HepG2 (cell line): ENCODE data around the gene PRDX5. TPM values are rescaled to one million over a fixed set of nuclear protein-coding genes. Genes with fewer than 3 reads are reported as not detected.
A peak's percentile ranks its signal among the peaks of the same experiment; 100 is the strongest.

Experiments used
- ATF6 ChIP-seq: sonication (generic); formaldehyde crosslinking; conservative IDR thresholded peaks from 2 replicates; pipeline ENCODE4 v1.4.0; 2020; ENCODE audit warnings: missing genetic modification reagents
- DNMT1 ChIP-seq: sonication (generic); formaldehyde crosslinking; IDR thresholded peaks from 2 replicates; pipeline ENCODE4 v1.5.1; 2020; ENCODE audit warnings: mild to moderate bottlenecking, missing genetic modification reagents
- FOXP1 ChIP-seq, 2 experiments: fragments of 450-650 bp in 1 of 2; IDR thresholded peaks; 2 replicates each; pipeline ENCODE4 v1.6.1; 2017 to 2018; ENCODE audit warnings: antibody characterized with exemption in 1 of 2
- GTF2F1 ChIP-seq: fragments of 150-350 bp; IDR thresholded peaks from 2 replicates; pipeline ENCODE4 v1.6.1; 2014; ENCODE audit warnings: low read length
- HNF1A ChIP-seq, 2 experiments: sonication (generic) in 1 of 2; formaldehyde crosslinking in 1 of 2; IDR thresholded peaks; 2 replicates each; pipeline versions ENCODE4 v1.4.0 to v1.6.1; 2016 to 2020; ENCODE audit warnings: borderline replicate concordance in 1 of 2, low read depth in 1 of 2, mild to moderate bottlenecking in 1 of 2, missing genetic modification reagents in 1 of 2
- HOXD1 ChIP-seq: sonication (generic); formaldehyde crosslinking; IDR thresholded peaks from 2 replicates; pipeline ENCODE4 v1.5.0; 2020; ENCODE audit warnings: missing genetic modification reagents
- KLF12 ChIP-seq: sonication (generic); formaldehyde crosslinking; IDR thresholded peaks from 2 replicates; pipeline ENCODE4 v1.4.0; 2020; ENCODE audit warnings: missing genetic modification reagents, borderline replicate concordance
- NFIB ChIP-seq: sonication (generic); formaldehyde crosslinking; IDR thresholded peaks from 2 replicates; pipeline ENCODE4 v1.9.0; 2021; ENCODE audit warnings: missing genetic modification reagents, mild to moderate bottlenecking, borderline replicate concordance
- NR2F1 ChIP-seq, 2 experiments: fragments of 450-650 bp in 1 of 2; formaldehyde crosslinking in 1 of 2; IDR thresholded peaks; 2 replicates each; pipeline versions ENCODE4 v1.5.0 to v1.6.1; 2016 to 2020; ENCODE audit warnings: mild to moderate bottlenecking in 1 of 2, missing compliant biosample characterization in 1 of 2, missing genetic modification reagents in 1 of 2, moderate library complexity in 1 of 2
- PHF20 ChIP-seq: sonication (generic); formaldehyde crosslinking; IDR thresholded peaks from 2 replicates; pipeline ENCODE4 v1.5.0; 2020; ENCODE audit warnings: mild to moderate bottlenecking, missing genetic modification reagents
- RCOR2 ChIP-seq: IDR thresholded peaks from 2 replicates; pipeline ENCODE4 v1.6.1; 2016; ENCODE audit warnings: missing biosample characterization, missing genetic modification reagents
- RXRB ChIP-seq: IDR thresholded peaks from 2 replicates; pipeline ENCODE4 v1.6.1; 2016; ENCODE audit warnings: borderline replicate concordance, missing genetic modification reagents, missing compliant biosample characterization
- SAFB2 ChIP-seq: sonication (generic); formaldehyde crosslinking; IDR thresholded peaks from 2 replicates; pipeline ENCODE4 v1.5.1; 2020; ENCODE audit warnings: missing genetic modification reagents, low read depth, mild to moderate bottlenecking, borderline replicate concordance
- SP4 ChIP-seq: sonication (generic); formaldehyde crosslinking; IDR thresholded peaks from 2 replicates; pipeline ENCODE4 v1.8.1; 2023; ENCODE audit warnings: mild to moderate bottlenecking, missing genetic modification reagents
- STAG1 ChIP-seq: sonication (generic); formaldehyde crosslinking; IDR thresholded peaks from 2 replicates; pipeline ENCODE4 v1.4.0; 2020; ENCODE audit warnings: missing genetic modification reagents
- TRIM22 ChIP-seq: fragments of 450-650 bp; IDR thresholded peaks from 2 replicates; pipeline ENCODE4 v1.6.1; 2017
- ZBTB14 ChIP-seq: sonication (generic); formaldehyde crosslinking; IDR thresholded peaks from 2 replicates; pipeline ENCODE4 v1.4.0; 2020; ENCODE audit warnings: missing genetic modification reagents
- ZFP41 ChIP-seq: sonication (generic); formaldehyde crosslinking; IDR thresholded peaks from 2 replicates; pipeline ENCODE4 v1.4.0; 2020; ENCODE audit warnings: mild to moderate bottlenecking, missing genetic modification reagents, borderline replicate concordance
- ZNF317 ChIP-seq: sonication (generic); formaldehyde crosslinking; IDR thresholded peaks from 2 replicates; pipeline ENCODE4 v1.5.0; 2020; ENCODE audit warnings: mild to moderate bottlenecking, missing genetic modification reagents
- ZNF780A ChIP-seq: sonication (generic); formaldehyde crosslinking; IDR thresholded peaks from 2 replicates; pipeline ENCODE4 v1.8.0; 2022; ENCODE audit warnings: mild to moderate bottlenecking, missing genetic modification reagents, moderate library complexity
- polyA plus RNA-seq, 8 experiments: library from polyadenylated mRNA; depleted of rRNA in 3 of 8; stranded (reverse) in 7 of 8; unstranded in 1 of 8; fragments of >200 nt; fragmentation: Illumina TruSeq in 4 of 8; extraction: Trizol in 4 of 8; gene quantifications; 2 replicates each; pipeline versions ENCODE4 v1.2.1 to v1.2.3, GENCODE V29; 2011 to 2016; ENCODE audit warnings: low read depth in 4 of 8, missing spikeins in 1 of 8, mixed read lengths in 1 of 8; ENCODE audit not compliant: insufficient read depth in 1 of 8
- total RNA-seq, 5 experiments: library from RNA; depleted of rRNA; stranded (reverse); fragments of >200 nt; fragmentation: Illumina TruSeq; extraction: Trizol; gene quantifications; 2 replicates each; pipeline ENCODE4 v1.2.3, GENCODE V29; 2016; ENCODE audit warnings: low read depth in 1 of 5

The PRDX5 gene
- total and polyA plus RNA-seq, 2 of the 13 experiments (the other 11 are each of a cell fraction or from before 2014, with no cell fraction given): 215 to 311 TPM

- TF ChIP-seq HNF1A (IDR thresholded peaks at IDR 0.05; ENCODE audit: low read depth) (no peak), HNF1A (CRISPR knock-in tag; IDR thresholded peaks at IDR 0.05; ENCODE audit: borderline replicate concordance) (no peak; the same call in 1 of the 2 replicates), ZBTB14 (CRISPR knock-in tag) (no peak), STAG1 (CRISPR knock-in tag) (peak; percentile 65), ZNF317 (CRISPR knock-in tag) (peak; percentile 36; the same call in 1 of the 2 replicates), SAFB2 (CRISPR knock-in tag) (peak; percentile 75), NFIB (CRISPR knock-in tag) (no peak), DNMT1 (CRISPR knock-in tag) (no peak), RCOR2 (CRISPR knock-in tag) (no peak), ATF6 (CRISPR knock-in tag) (no peak), FOXP1 (IDR thresholded peaks at IDR 0.05) (no peak), FOXP1 (CRISPR knock-in tag; IDR thresholded peaks at IDR 0.05) (no peak), NR2F1 (CRISPR knock-in tag; IDR thresholded peaks at IDR 0.05) (no peak), ZNF780A (no peak), HOXD1 (peak; percentile 67; the same call in 1 of the 2 replicates), GTF2F1 (no peak), KLF12 (CRISPR knock-in tag) (peak; percentile 77), ZFP41 (CRISPR knock-in tag) (no peak), RXRB (no peak), TRIM22 (no peak), SP4 (0 out of 2 replicates have a peak, but pooled peaks have one; percentile 2), PHF20 (CRISPR knock-in tag) (no peak; the same call in none of the 2 replicates)
These were observed at the start of gene PRDX5 (continued) for GRCh38 chr11:64317961-64318765.
